ENCODE measurements around the gene IL31.

DNA sequence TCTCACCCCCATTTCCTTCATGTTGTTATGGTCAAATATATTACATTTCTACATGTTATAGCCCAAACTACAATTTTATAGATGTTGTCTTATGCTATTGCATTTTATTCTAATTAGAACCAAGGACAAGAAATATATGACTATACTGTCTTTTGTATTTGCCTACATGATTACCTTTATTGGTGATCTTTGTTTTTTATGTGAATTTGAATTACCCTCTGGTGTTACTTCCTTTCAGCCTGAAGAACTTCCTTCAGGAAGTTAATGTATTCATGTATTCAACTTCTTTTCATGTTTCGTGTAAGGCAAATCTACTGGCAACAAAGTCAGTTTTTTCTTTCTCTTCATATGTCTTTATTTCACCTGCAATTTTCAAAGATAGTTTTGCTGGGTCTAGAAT is 20.8 kb upstream of the IL31 start:
- no peak for TF ChIP-seq POLR2A (IDR thresholded peaks at IDR 0.05)
- no peak for TF ChIP-seq CTCF (IDR thresholded peaks at IDR 0.05)
- TF ChIP-seq POLR2AphosphoS5 (IDR thresholded peaks at IDR 0.05), result no peak

Measured in prostate gland (tissue), 2 donors.